A375 (cell line): ENCODE data around the gene ENOPH1. TPM values are rescaled to one million over a fixed set of nuclear protein-coding genes. Genes with fewer than 3 reads are reported as not detected.

ENCODE experiments used
- small RNA-seq: library from RNA; depleted of rRNA; stranded (forward); fragments of <200 nt; gene quantifications from one replicate; pipeline ENCODE3, GENCODE V24; 2014
- total RNA-seq: library from RNA; depleted of rRNA; stranded (reverse); fragments of >200 nt; shearing (Covaris generic); gene quantifications from 2 replicates; pipeline ENCODE4 v1.2.3, GENCODE V29; 2014; rRNA removed

ENOPH1 gene
- total RNA-seq, result 25.9 and 28.3 TPM in 2 replicates

DNA sequence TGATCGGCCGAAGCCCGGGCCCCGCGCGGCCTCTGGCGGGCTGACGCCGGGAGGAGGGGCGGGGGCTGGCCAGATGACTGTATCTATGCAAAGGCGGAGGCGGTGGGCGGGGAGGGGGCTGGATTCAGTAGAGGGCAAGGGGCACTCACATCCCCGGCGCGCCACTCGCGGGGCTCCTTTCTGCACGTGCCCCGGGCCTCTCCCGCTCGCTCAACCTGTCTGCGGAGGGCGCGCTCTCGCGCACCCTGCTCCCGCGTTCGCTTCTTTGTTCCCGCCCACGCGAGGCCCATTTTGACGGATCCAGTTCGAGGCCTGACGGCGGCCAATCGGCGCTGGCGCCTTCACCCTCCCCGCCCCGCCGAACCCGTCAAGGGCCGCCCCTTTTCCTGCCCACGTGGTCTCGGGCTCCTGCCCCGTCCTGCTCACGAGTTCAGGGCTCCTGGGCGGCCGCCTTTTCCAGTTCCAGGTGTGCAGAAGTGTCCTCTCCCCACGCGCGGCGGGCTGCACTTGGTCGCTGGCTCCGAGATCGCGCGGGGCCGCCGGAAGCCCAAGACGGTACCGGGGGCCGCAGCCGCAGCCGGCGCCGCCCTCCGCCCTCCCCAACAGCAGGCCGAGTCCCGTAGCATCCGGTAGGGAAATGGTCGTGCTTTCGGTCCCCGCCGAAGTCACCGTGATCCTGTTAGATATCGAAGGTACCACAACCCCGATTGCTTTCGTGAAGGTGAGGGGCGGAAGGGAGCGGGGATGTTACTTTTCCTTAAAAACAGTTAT lies at the start of gene ENOPH1, which contains the start of gene HNRNPDL:
TSS of gene ENOPH1 (plus strand) at position 398 of the 771 bp plus-strand sequence. CDS start at position 638, 240 bp downstream.
TSS of gene HNRNPDL (minus strand) at position 270 of the 771 bp plus-strand sequence. CDS start 772 bp downstream, outside the sequence.

Small RNA genes lying within 50 kb of the gene (small RNA-seq; reads per million reads assigned to genes)
- not detected for gene RF00150

Other genes with a start within 250 kb of the ENOPH1 start
- 109 and 121 TPM in 2 replicates for gene HNRNPD, start 56.6 kb upstream of the ENOPH1 start, total RNA-seq
- 332 and 396 TPM in 2 replicates for gene HNRNPDL, start 128 bp upstream of the ENOPH1 start, total RNA-seq
- gene TMEM150C, start 131.4 kb downstream of the ENOPH1 start, total RNA-seq, result 0.04 and 0.08 TPM in 2 replicates